Adrenal gland (tissue), 12 donors: ENCODE measurements around the gene NCOA6. TPM values are rescaled to one million over a fixed set of nuclear protein-coding genes. Genes with fewer than 3 reads are reported as not detected.

Experiments
- DNase-seq, 7 donors: peaks; one replicate each; pipeline ENCODE4 v3.0.0-alpha.2; 2019 to 2020
- H3K27ac ChIP-seq, 5 donors: fragments of 200-600 bp; sonication (generic) in 4 of 5; 1 replicate in 3 of 5; 2 replicates in 2 of 5; pipeline versions ENCODE4 v1.5.1 to v1.8.0; 2016 to 2020; ENCODE audit warnings: mild to moderate bottlenecking in 1 of 5
- H3K27me3 ChIP-seq: fragments of 200-600 bp; 2 replicates; pipeline ENCODE4 v1.8.0; 2021
- H3K36me3 ChIP-seq, 2 donors: fragments of 200-600 bp; replicated peaks in 1 of 2; 1 replicate in 1 of 2; 2 replicates in 1 of 2; pipeline versions ENCODE4 v1.5.1 to v1.8.0; 2018 to 2022
- H3K4me1 ChIP-seq, 2 donors: fragments of 200-600 bp; replicated peaks in 1 of 2; 1 replicate in 1 of 2; 2 replicates in 1 of 2; pipeline versions ENCODE4 v1.5.1 to v1.8.0; 2018 to 2021
- H3K4me3 ChIP-seq, 4 donors: fragments of 200-600 bp; sonication (generic) in 3 of 4; one replicate each; pipeline ENCODE4 v1.5.1; 2016 to 2018
- H3K9me3 ChIP-seq, 3 donors: fragments of 200-600 bp; sonication (generic) in 1 of 3; replicated peaks in 1 of 3; 1 replicate in 2 of 3; 2 replicates in 1 of 3; pipeline versions ENCODE4 v1.5.1 to v1.8.0; 2016 to 2021
- CTCF ChIP-seq, 6 experiments: fragments of 450-650 bp in 4 of 6; fragments of 200-600 bp in 2 of 6; sonication (generic) in 1 of 6; IDR thresholded peaks; 1 replicate in 5 of 6; 2 replicates in 1 of 6; pipeline versions ENCODE4 v1.5.1 to v1.8.0; 2016 to 2021; ENCODE audit warnings: antibody characterized with exemption in 6 of 6, mild to moderate bottlenecking in 2 of 6, moderate library complexity in 1 of 6
- POLR2A ChIP-seq, 2 donors: fragments of 450-650 bp; IDR thresholded peaks; one replicate each; pipeline ENCODE4 v1.6.1; 2017; ENCODE audit warnings: antibody characterized with exemption in 2 of 2, mild to moderate bottlenecking in 2 of 2, moderate library complexity in 1 of 2
- WGBS, 4 donors: extraction: QIAGEN DNeasy Blood & Tissue Kit in 2 of 4; methylation state at CpG; one replicate each; pipeline versions ENCODE4 v1.1.5 to v1.1.7; 2013 to 2017; 5-methylcytosine and 5-hydroxymethylcytosine counted together
- intact Hi-C, 2 donors: fragments of 100-400 bp; cut with DNase I; formaldehyde crosslinking; loops; one replicate each; pipeline versions ENCODE4 v1.14.1 to v1.15.0; 2022 to 2023
- polyA plus RNA-seq, 3 donors: library from polyadenylated mRNA; stranded (reverse); fragments of 200-250 nt in 2 of 3; fragments of 350-450 nt in 1 of 3; fragmentation: Illumina TruSeq in 1 of 3; extraction: RNeasy Lipid Tissue Mini Kit (QIAGEN cat#74804) in 1 of 3; gene quantifications; one replicate each; pipeline ENCODE4 v1.2.3, GENCODE V29; 2013 to 2014
- total RNA-seq, 9 donors: library from RNA; depleted of rRNA in 4 of 9; stranded (reverse); fragments of >200 nt in 4 of 9; fragments of 120-200 nt in 1 of 9; fragmentation: NEBNext Ultra II Directional in 1 of 9; extraction: Animal tissue kit (Norgen Biotek cat#: 25700) in 1 of 9; gene quantifications; one replicate each; pipeline versions ENCODE4 v1.1.0 to v1.2.4, GENCODE V29; 2013 to 2023
- donor health status: healthy with polysubstance abuse.
- donor health status: Bipolar disorder and iron deficiency.
- donor health status: DM: yes; HTN: yes; CAD: no.
- donor health status: DM: no; HTN: no; CAD: no.
- donor health status: DM: no; HTN: no; CAD: no.
- donor health status: DM: yes; HTN: yes; CAD: no.

Gene NCOA6
- total and polyA plus RNA-seq, 12 donors = 12.2 to 58.2 (median 21.7) TPM

- Histone ChIP-seq H3K36me3 (no peaks in the 10 kb centered on the region), H3K4me3 (peak overlapping the region; percentile 25 to 94 (median 68)), H3K27me3 (no peaks in the 10 kb centered on the region), H3K27ac (peak overlapping the region; percentile 98 to 100 (median 100)), H3K4me1 (peaks cover 23 to 36% of the 10 kb centered on the region in 2 donors), H3K9me3 (no peaks in the 10 kb centered on the region)
- no peak for DNase-seq
- no peak for TF ChIP-seq CTCF (IDR thresholded peaks at IDR 0.05)
- no peak for TF ChIP-seq POLR2A (IDR thresholded peaks at IDR 0.05)
- 21 to 29% (median 28%) methylated on average over 3 to 5 of the region's 5 CpGs for WGBS, 4 donors
- intact Hi-C loops = loop anchor here (10.0 kb wide), 1 partner anchor 130 kb away; no protein-coding TSS in a partner anchor
Observed at GRCh38 chr20:34705008-34705396, 120.4 kb downstream of the NCOA6 start.

- Histone ChIP-seq H3K9me3 (no peaks in the 10 kb centered on the region), H3K4me3 (peak within 1 kb of the TSS; percentile 43 to 94 (median 70)), H3K4me1 (peaks cover 23 to 36% of the 10 kb centered on the region in 2 donors), H3K27me3 (no peaks in the 10 kb centered on the region), H3K27ac (peak within 1 kb of the TSS; percentile 98 to 100 (median 100)), H3K36me3 (no peaks in the 10 kb centered on the region)
- no peak for TF ChIP-seq CTCF (IDR thresholded peaks at IDR 0.05)
- peak; percentile 93 to 97 for TF ChIP-seq POLR2A (IDR thresholded peaks at IDR 0.05)
- 0 to 1% (median 1%) methylated on average over 3 to 82 of the region's 82 CpGs; no CpG with 5 or more reads in 1 of the 4 donors for WGBS, 4 donors
- intact Hi-C loops = loop anchor here (10.0 kb wide), 1 partner anchor 130 kb away; no protein-coding TSS in a partner anchor
- peak; percentile 95 to 99 (median 97) for DNase-seq
Observed at GRCh38 chr20:34704177-34705007, 121.1 kb downstream of the NCOA6 start, which contains the start of gene TP53INP2. Gene TP53INP2, plus strand, starts transcription at chr20:34704344. Its CDS starts 4,396 bp downstream, at chr20:34708740.

- intact Hi-C loops = loop anchor here (10.0 kb wide), 1 partner anchor 129 kb away; no protein-coding TSS in a partner anchor
- H3K27ac ChIP-seq = peak overlapping the region; percentile 98 to 100 (median 100)
- no peaks in the 10 kb centered on the region for H3K9me3 ChIP-seq
- TF ChIP-seq POLR2A (IDR thresholded peaks at IDR 0.05) (no peak), CTCF (IDR thresholded peaks at IDR 0.05) (peak in 2 of 6 experiments; percentile 10 to 24)
- peaks cover 19 to 33% of the 10 kb centered on the region in 2 donors for H3K4me1 ChIP-seq
- peak in 6 of 7 donors; percentile 36 to 72 (median 46) for DNase-seq
- peak overlapping the region in 3 of 4 donors; percentile 48 to 94 (median 92) for H3K4me3 ChIP-seq
- H3K36me3 ChIP-seq = no peaks in the 10 kb centered on the region
- 1 to 2% (median 1%) methylated on average over 23 to 38 of the region's 38 CpGs for WGBS, 4 donors
- no peaks in the 10 kb centered on the region for H3K27me3 ChIP-seq
Observed at GRCh38 chr20:34703424-34704176, 121.9 kb downstream of the NCOA6 start.

GRCh38 chr20:34703061-34703423, 122.4 kb downstream of the NCOA6 start:
- no peak for TF ChIP-seq CTCF (IDR thresholded peaks at IDR 0.05)
- intact Hi-C loops = loop anchor here (10.0 kb wide), 1 partner anchor 128 kb away; no protein-coding TSS in a partner anchor
- no peaks in the 10 kb centered on the region for H3K27me3 ChIP-seq
- peaks cover 17 to 27% of the 10 kb centered on the region in 2 donors for H3K4me1 ChIP-seq
- H3K4me3 ChIP-seq = no peak overlapping the region
- no peaks in the 10 kb centered on the region for H3K9me3 ChIP-seq
- 33 to 51% (median 39%) methylated on average over 3 of the region's 3 CpGs for WGBS, 4 donors
- peak overlapping the region in 1 of 5 donors; percentile 100 for H3K27ac ChIP-seq
- no peak for DNase-seq
- no peaks in the 10 kb centered on the region for H3K36me3 ChIP-seq
